ENCODE results near the gene PMP22. TPM values are rescaled to one million over a fixed set of nuclear protein-coding genes. Genes with fewer than 3 reads are reported as not detected.

Gene PMP22
- total and polyA plus RNA-seq, 5 donors from 2014 or later: not detected

- Histone ChIP-seq H3K9me3 (ENCODE audit: control insufficient read depth in 2 of 2, low read length in 2 of 2) (no peaks in the 10 kb centered on the region), H3K4me1 (ENCODE audit: control insufficient read depth, insufficient read depth, low read length, poor library complexity, severe bottlenecking) (no peaks in the 10 kb centered on the region), H3K4me3 (ENCODE audit: low read depth, low read length) (no peak overlapping the region), H3K27me3 (ENCODE audit: control insufficient read depth, insufficient read depth, low read length) (peaks cover 15% of the 10 kb centered on the region), H3K27ac (ENCODE audit: insufficient read depth, low read length, poor library complexity, severe bottlenecking) (no peak overlapping the region), H3K36me3 (ENCODE audit: control insufficient read depth, insufficient read depth, low read length) (no peaks in the 10 kb centered on the region)
- peaks cover 3% of the 10 kb centered on the region for H3K36me3 Mint-ChIP-seq
- no peak overlapping the region for H3K27ac Mint-ChIP-seq
- no peak for DNase-seq
- no peak for ATAC-seq (ENCODE audit: low read depth in 2 of 2)
- H3K4me1 Mint-ChIP-seq: peaks cover 0 to 4% (median 2%) of the 10 kb centered on the region in 4 donors
- peaks cover 0 to 6% (median 0%) of the 10 kb centered on the region in 7 donors for H3K9me3 Mint-ChIP-seq
- H3K27me3 Mint-ChIP-seq: peaks cover 29% of the 10 kb centered on the region
- no peak overlapping the region for H3K4me3 Mint-ChIP-seq
Observed at GRCh38 chr17:15238057-15238456, 27.1 kb downstream of the PMP22 start.

- no peak for ATAC-seq (ENCODE audit: low read depth in 2 of 2)
- Histone ChIP-seq H3K27me3 (ENCODE audit: control insufficient read depth, insufficient read depth, low read length) (peaks cover 11% of the 10 kb centered on the region), H3K4me3 (ENCODE audit: low read depth, low read length) (no peak overlapping the region), H3K36me3 (ENCODE audit: control insufficient read depth, insufficient read depth, low read length) (no peaks in the 10 kb centered on the region), H3K9me3 (ENCODE audit: control insufficient read depth in 2 of 2, low read length in 2 of 2) (no peaks in the 10 kb centered on the region), H3K27ac (ENCODE audit: insufficient read depth, low read length, poor library complexity, severe bottlenecking) (no peak overlapping the region), H3K4me1 (ENCODE audit: control insufficient read depth, insufficient read depth, low read length, poor library complexity, severe bottlenecking) (no peaks in the 10 kb centered on the region)
- Mint-ChIP-seq H3K4me3 (no peak overlapping the region), H3K36me3 (no peaks in the 10 kb centered on the region), H3K27ac (no peak overlapping the region), H3K27me3 (peaks cover 22% of the 10 kb centered on the region), H3K4me1 (peaks cover 0 to 4% (median 2%) of the 10 kb centered on the region in 4 donors), H3K9me3 (no peaks in the 10 kb centered on the region)
- no peak for DNase-seq
Observed at GRCh38 chr17:15237106-15237425, 28.1 kb downstream of the PMP22 start.

- no peak for DNase-seq
- H3K9me3 ChIP-seq (ENCODE audit: control insufficient read depth in 2 of 2, low read length in 2 of 2): no peaks in the 10 kb centered on the region
- Mint-ChIP-seq H3K4me1 (peaks cover 0 to 4% (median 2%) of the 10 kb centered on the region in 4 donors), H3K4me3 (no peak overlapping the region), H3K27ac (no peak overlapping the region), H3K27me3 (peaks cover 22% of the 10 kb centered on the region), H3K36me3 (no peaks in the 10 kb centered on the region), H3K9me3 (peaks cover 0 to under 1% (median 0%) of the 10 kb centered on the region in 7 donors)
- no peaks in the 10 kb centered on the region for H3K4me1 ChIP-seq (ENCODE audit: control insufficient read depth, insufficient read depth, low read length, poor library complexity, severe bottlenecking)
- ATAC-seq (ENCODE audit: low read depth in 2 of 2): no peak
- no peak overlapping the region for H3K27ac ChIP-seq (ENCODE audit: insufficient read depth, low read length, poor library complexity, severe bottlenecking)
- peaks cover 11% of the 10 kb centered on the region for H3K27me3 ChIP-seq (ENCODE audit: control insufficient read depth, insufficient read depth, low read length)
- H3K4me3 ChIP-seq (ENCODE audit: low read depth, low read length): no peak overlapping the region
- H3K36me3 ChIP-seq (ENCODE audit: control insufficient read depth, insufficient read depth, low read length): no peaks in the 10 kb centered on the region
Observed at GRCh38 chr17:15236281-15237105, 28.6 kb downstream of the PMP22 start.

- Mint-ChIP-seq H3K4me3 (no peak overlapping the region), H3K27me3 (peaks cover 8% of the 10 kb centered on the region), H3K4me1 (peaks cover 0 to 4% (median 2%) of the 10 kb centered on the region in 4 donors), H3K27ac (no peak overlapping the region), H3K9me3 (peaks cover 0 to 1% (median 0%) of the 10 kb centered on the region in 7 donors), H3K36me3 (no peaks in the 10 kb centered on the region)
- ATAC-seq (ENCODE audit: low read depth in 2 of 2) (no peak), DNase-seq (no peak)
- no peaks in the 10 kb centered on the region for H3K36me3 ChIP-seq (ENCODE audit: control insufficient read depth, insufficient read depth, low read length)
- H3K4me3 ChIP-seq (ENCODE audit: low read depth, low read length): no peak overlapping the region
- peaks cover 4% of the 10 kb centered on the region for H3K27me3 ChIP-seq (ENCODE audit: control insufficient read depth, insufficient read depth, low read length)
- H3K27ac ChIP-seq (ENCODE audit: insufficient read depth, low read length, poor library complexity, severe bottlenecking): no peak overlapping the region
- no peaks in the 10 kb centered on the region for H3K9me3 ChIP-seq (ENCODE audit: control insufficient read depth in 2 of 2, low read length in 2 of 2)
- H3K4me1 ChIP-seq (ENCODE audit: control insufficient read depth, insufficient read depth, low read length, poor library complexity, severe bottlenecking): no peaks in the 10 kb centered on the region
Observed at GRCh38 chr17:15233971-15234370, 31.2 kb downstream of the PMP22 start.

GRCh38 chr17:15233022-15233805 is 31.9 kb downstream of the PMP22 start:
- DNase-seq (peak in 1 of 3 donors; percentile 4), ATAC-seq (ENCODE audit: low read depth in 2 of 2) (no peak)
- Mint-ChIP-seq H3K4me1 (peaks cover 0 to 4% (median 2%) of the 10 kb centered on the region in 4 donors), H3K27ac (no peak overlapping the region), H3K4me3 (no peak overlapping the region), H3K9me3 (peaks cover 0 to 1% (median 0%) of the 10 kb centered on the region in 7 donors), H3K27me3 (peaks cover 3% of the 10 kb centered on the region), H3K36me3 (no peaks in the 10 kb centered on the region)
- H3K9me3 ChIP-seq (ENCODE audit: control insufficient read depth in 2 of 2, low read length in 2 of 2): no peaks in the 10 kb centered on the region
- peaks cover 2% of the 10 kb centered on the region for H3K27me3 ChIP-seq (ENCODE audit: control insufficient read depth, insufficient read depth, low read length)
- H3K4me3 ChIP-seq (ENCODE audit: low read depth, low read length): no peak overlapping the region
- H3K27ac ChIP-seq (ENCODE audit: insufficient read depth, low read length, poor library complexity, severe bottlenecking): no peak overlapping the region
- H3K4me1 ChIP-seq (ENCODE audit: control insufficient read depth, insufficient read depth, low read length, poor library complexity, severe bottlenecking): no peaks in the 10 kb centered on the region
- no peaks in the 10 kb centered on the region for H3K36me3 ChIP-seq (ENCODE audit: control insufficient read depth, insufficient read depth, low read length)

GRCh38 chr17:15232517-15232915 is 32.6 kb downstream of the PMP22 start:
- H3K36me3 ChIP-seq (ENCODE audit: control insufficient read depth, insufficient read depth, low read length): no peaks in the 10 kb centered on the region
- H3K27me3 ChIP-seq (ENCODE audit: control insufficient read depth, insufficient read depth, low read length): peaks cover 2% of the 10 kb centered on the region
- H3K9me3 ChIP-seq (ENCODE audit: control insufficient read depth in 2 of 2, low read length in 2 of 2): no peaks in the 10 kb centered on the region
- H3K27ac Mint-ChIP-seq: no peak overlapping the region
- peaks cover 0 to 1% (median 0%) of the 10 kb centered on the region in 7 donors for H3K9me3 Mint-ChIP-seq
- no peak overlapping the region for H3K27ac ChIP-seq (ENCODE audit: insufficient read depth, low read length, poor library complexity, severe bottlenecking)
- H3K36me3 Mint-ChIP-seq: no peaks in the 10 kb centered on the region
- ATAC-seq (ENCODE audit: low read depth in 2 of 2): no peak
- no peak overlapping the region for H3K4me3 ChIP-seq (ENCODE audit: low read depth, low read length)
- no peaks in the 10 kb centered on the region for H3K4me1 ChIP-seq (ENCODE audit: control insufficient read depth, insufficient read depth, low read length, poor library complexity, severe bottlenecking)
- DNase-seq: no peak
- peaks cover 0 to 4% (median 2%) of the 10 kb centered on the region in 4 donors for H3K4me1 Mint-ChIP-seq
- no peaks in the 10 kb centered on the region for H3K27me3 Mint-ChIP-seq
- no peak overlapping the region for H3K4me3 Mint-ChIP-seq

GRCh38 chr17:15231851-15232516 is 33.1 kb downstream of the PMP22 start:
- DNase-seq: no peak
- Mint-ChIP-seq H3K27me3 (peaks cover 3% of the 10 kb centered on the region), H3K36me3 (no peaks in the 10 kb centered on the region), H3K4me1 (peaks cover 0 to 4% (median 1%) of the 10 kb centered on the region in 4 donors), H3K9me3 (peaks cover 0 to 1% (median 0%) of the 10 kb centered on the region in 7 donors), H3K27ac (no peak overlapping the region), H3K4me3 (no peak overlapping the region)
- no peaks in the 10 kb centered on the region for H3K4me1 ChIP-seq (ENCODE audit: control insufficient read depth, insufficient read depth, low read length, poor library complexity, severe bottlenecking)
- no peak overlapping the region for H3K4me3 ChIP-seq (ENCODE audit: low read depth, low read length)
- no peak for ATAC-seq (ENCODE audit: low read depth in 2 of 2)
- no peak overlapping the region for H3K27ac ChIP-seq (ENCODE audit: insufficient read depth, low read length, poor library complexity, severe bottlenecking)
- H3K9me3 ChIP-seq (ENCODE audit: control insufficient read depth in 2 of 2, low read length in 2 of 2): no peaks in the 10 kb centered on the region
- peaks cover 3% of the 10 kb centered on the region for H3K27me3 ChIP-seq (ENCODE audit: control insufficient read depth, insufficient read depth, low read length)
- H3K36me3 ChIP-seq (ENCODE audit: control insufficient read depth, insufficient read depth, low read length): no peaks in the 10 kb centered on the region
